Measurements from ENCODE around the gene LRCOL1. TPM values are rescaled to one million over a fixed set of nuclear protein-coding genes. Genes with fewer than 3 reads are reported as not detected.

The LRCOL1 gene
- total RNA-seq, 2 donors from 2014 or later: 0.47 TPM; not detected in 1

DNA sequence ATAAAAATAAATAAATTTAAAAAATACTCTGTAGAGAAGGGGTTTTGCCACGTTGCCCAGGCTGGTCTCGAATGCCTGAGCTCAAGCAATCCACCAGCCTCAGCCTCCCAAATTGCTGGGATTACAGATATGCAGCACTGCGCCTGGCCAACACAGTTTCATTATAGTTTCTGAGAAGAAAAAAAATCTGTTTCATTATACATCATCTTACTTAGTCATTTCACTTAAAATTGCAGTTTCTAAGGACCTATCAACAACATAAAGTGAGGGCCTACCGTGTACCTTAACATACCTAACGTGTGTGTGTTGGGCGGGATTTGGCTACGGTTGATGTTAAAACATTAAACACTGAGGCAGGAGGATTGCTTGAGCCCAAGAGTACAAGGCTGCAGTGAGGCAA is 36.5 kb upstream of the LRCOL1 start:
- H3K4me3 ChIP-seq: no peak overlapping the region
- no peaks in the 10 kb centered on the region for H3K9me3 ChIP-seq
- no peaks in the 10 kb centered on the region for H3K36me3 ChIP-seq
- intact Hi-C loops (cut with DNase I): no loop called here
- H3K9ac ChIP-seq (ENCODE audit: low read depth in 2 of 2, low read length in 2 of 2): no peak overlapping the region
- DNase-seq: no peak
- no peaks in the 10 kb centered on the region for H3K27me3 ChIP-seq
- no peak overlapping the region for H3K27ac ChIP-seq
- TF ChIP-seq, protein P1, sequence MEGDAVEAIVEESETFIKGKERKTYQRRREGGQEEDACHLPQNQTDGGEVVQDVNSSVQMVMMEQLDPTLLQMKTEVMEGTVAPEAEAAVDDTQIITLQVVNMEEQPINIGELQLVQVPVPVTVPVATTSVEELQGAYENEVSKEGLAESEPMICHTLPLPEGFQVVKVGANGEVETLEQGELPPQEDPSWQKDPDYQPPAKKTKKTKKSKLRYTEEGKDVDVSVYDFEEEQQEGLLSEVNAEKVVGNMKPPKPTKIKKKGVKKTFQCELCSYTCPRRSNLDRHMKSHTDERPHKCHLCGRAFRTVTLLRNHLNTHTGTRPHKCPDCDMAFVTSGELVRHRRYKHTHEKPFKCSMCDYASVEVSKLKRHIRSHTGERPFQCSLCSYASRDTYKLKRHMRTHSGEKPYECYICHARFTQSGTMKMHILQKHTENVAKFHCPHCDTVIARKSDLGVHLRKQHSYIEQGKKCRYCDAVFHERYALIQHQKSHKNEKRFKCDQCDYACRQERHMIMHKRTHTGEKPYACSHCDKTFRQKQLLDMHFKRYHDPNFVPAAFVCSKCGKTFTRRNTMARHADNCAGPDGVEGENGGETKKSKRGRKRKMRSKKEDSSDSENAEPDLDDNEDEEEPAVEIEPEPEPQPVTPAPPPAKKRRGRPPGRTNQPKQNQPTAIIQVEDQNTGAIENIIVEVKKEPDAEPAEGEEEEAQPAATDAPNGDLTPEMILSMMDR (IDR thresholded peaks at IDR 0.05): no peak
- H3K4me1 ChIP-seq: no peaks in the 10 kb centered on the region

DNA sequence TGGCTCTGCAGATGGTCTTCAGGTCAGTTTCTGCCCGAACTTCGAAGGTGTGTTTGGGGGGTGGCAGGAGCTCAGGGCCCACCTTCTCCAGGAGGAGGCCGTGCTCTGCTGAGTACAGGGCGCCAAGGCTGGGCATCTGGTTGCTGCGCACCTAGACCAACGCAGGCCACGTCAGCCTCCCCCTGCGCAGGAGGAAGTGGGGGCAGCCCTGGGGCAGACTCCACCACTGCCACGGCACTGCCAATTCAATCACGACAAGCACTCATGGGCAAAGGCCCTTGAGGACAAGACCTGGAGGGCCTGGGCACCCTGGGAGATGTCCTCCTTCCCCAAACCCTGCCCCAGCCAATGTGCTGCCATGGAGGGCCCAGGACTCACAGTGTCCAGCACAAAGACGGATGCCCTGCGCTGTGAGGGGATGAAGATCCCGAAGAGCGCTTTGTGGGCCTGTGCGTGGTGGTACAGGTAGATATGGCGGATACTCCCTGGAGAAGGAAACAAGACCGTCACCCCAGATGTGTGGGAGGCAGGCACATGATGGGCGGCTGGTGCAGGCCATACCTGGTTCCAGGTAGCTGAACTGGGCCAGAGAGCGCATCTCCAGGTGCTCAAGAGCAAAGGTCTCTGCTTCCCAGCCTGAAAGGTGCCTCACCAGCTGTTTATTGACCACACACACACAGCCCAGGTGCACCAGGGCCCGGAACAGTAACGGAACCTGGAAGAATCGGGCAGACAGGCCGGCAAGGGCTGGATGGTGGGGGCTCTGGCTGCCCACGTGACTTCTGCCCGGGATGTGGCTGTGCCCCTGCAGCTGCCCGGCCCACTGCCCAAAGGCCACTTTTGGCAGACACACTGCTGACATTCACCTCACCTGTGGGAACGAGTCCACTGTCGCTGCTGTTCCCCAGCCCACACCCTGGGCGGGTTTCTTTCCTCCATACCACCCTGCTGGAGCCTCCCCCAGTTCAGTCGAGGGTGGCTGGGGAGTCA is 32.8 kb upstream of the LRCOL1 start:
- Histone ChIP-seq H3K4me1 (no peaks in the 10 kb centered on the region), H3K36me3 (no peaks in the 10 kb centered on the region), H3K9me3 (no peaks in the 10 kb centered on the region), H3K27ac (no peak overlapping the region), H3K27me3 (no peaks in the 10 kb centered on the region), H3K4me3 (no peak overlapping the region), H3K9ac (ENCODE audit: low read depth in 2 of 2, low read length in 2 of 2) (no peak overlapping the region)
- no peak for DNase-seq
- intact Hi-C loops (cut with DNase I): no loop called here
- TF ChIP-seq, protein P1 (IDR thresholded peaks at IDR 0.05): no peak

DNA sequence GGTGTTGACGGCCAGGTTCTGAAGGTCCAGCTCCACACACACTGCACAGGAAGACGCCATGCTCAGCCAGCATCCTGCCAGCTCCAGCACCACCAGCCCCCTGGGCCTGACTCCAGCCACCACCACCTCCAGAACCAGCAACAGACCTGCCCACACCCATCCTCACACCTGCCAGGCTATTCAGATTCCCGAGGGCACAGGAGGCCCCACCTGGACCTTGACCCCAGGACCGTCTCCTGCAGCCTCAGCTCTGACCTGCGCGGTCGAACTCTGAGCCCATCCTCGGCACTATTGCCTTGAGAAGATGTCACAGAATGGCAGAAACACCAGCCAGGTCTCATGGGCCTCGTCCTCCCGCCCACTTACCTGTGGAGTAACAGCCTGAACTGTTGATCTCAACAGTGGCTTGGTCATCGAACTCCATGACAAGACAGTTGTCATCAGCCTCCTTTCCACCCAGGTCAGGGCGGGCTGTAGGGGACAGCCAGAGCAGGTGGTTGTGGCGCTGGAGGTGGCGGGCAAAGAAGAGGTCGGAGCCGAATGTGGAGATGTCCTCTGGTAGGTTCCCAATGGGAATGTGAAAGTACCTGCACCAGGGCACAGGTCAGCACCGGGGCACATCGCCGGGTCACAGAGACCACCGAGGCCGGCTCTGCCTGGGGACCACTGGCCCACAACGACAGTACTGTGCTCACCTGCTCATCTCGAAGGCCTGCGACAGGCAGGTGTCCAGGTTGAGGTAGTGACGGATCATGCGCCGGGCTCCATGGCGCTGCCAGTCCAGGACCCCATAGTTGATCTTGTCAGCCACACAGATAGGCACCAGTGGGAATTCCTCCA is 31.6 kb upstream of the LRCOL1 start:
- Histone ChIP-seq H3K9me3 (no peaks in the 10 kb centered on the region), H3K9ac (ENCODE audit: low read depth in 2 of 2, low read length in 2 of 2) (no peak overlapping the region), H3K36me3 (no peaks in the 10 kb centered on the region), H3K27ac (no peak overlapping the region), H3K27me3 (no peaks in the 10 kb centered on the region), H3K4me3 (no peak overlapping the region), H3K4me1 (no peaks in the 10 kb centered on the region)
- intact Hi-C loops (cut with DNase I): no loop called here
- no peak for DNase-seq
- TF ChIP-seq, protein P1 (IDR thresholded peaks at IDR 0.05): no peak

DNA sequence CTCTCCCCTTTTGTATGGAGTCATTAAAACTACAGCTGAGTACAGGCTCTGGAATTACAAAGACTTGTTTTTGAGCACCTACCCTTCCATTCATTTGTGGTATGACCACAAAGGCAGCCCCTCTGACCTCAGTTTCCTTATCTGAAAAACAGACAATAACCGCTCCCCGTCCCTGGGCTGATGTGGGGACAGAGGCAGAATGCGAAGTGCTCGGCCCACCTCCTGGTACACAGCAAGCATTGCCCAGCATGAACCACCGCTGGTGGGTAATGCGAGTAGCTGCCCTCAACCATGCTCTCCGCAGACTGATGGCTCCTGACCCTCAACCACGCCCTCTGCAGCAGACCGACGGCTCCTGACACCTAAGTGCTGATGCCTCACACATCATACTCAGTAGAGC is 30.6 kb upstream of the LRCOL1 start:
- Histone ChIP-seq H3K4me1 (no peaks in the 10 kb centered on the region), H3K36me3 (no peaks in the 10 kb centered on the region), H3K27me3 (no peaks in the 10 kb centered on the region), H3K27ac (no peak overlapping the region), H3K4me3 (no peak overlapping the region), H3K9me3 (no peaks in the 10 kb centered on the region), H3K9ac (ENCODE audit: low read depth in 2 of 2, low read length in 2 of 2) (no peak overlapping the region)
- TF ChIP-seq, protein P1 (IDR thresholded peaks at IDR 0.05): no peak
- DNase-seq: no peak
- intact Hi-C loops (cut with DNase I): no loop called here

DNA sequence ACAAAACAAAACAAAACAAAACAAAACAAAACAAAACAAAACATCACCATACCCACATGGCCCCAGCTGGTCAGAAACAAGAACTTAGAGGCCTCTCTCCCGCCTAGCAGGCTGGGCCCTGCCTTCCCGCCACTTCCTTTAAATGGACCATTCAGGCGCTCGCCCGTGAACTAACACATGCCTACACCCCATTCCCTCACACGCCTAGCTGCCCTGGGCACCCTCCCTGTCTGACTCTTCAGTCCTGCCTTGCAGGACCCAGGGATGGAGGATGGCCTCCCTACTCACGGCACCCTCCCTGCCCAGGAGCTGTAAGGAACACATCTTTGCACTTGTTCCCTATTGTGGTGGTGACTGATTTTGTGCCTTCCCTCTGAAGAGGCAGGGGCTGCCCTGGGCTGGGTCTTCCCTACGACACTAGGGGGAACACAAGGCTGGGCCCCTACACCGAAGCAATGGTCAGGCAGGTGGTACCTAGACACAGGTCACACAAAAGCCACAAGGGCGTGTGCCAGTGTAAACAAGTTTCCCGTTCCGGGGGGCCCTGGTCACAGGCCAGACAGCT is 29.7 kb upstream of the LRCOL1 start:
- Histone ChIP-seq H3K4me3 (no peak overlapping the region), H3K9ac (ENCODE audit: low read depth in 2 of 2, low read length in 2 of 2) (no peak overlapping the region), H3K27me3 (no peaks in the 10 kb centered on the region), H3K27ac (no peak overlapping the region), H3K36me3 (no peaks in the 10 kb centered on the region), H3K9me3 (no peaks in the 10 kb centered on the region), H3K4me1 (no peaks in the 10 kb centered on the region)
- intact Hi-C loops (cut with DNase I): no loop called here
- TF ChIP-seq, protein P1 (IDR thresholded peaks at IDR 0.05): no peak
- no peak for DNase-seq
